Neural progenitor cell (in vitro differentiated cells): Measurements from ENCODE around the gene RNF125.

Source experiments
- EZH2 ChIP-seq: fragments of 200-600 bp; sonication (generic); IDR thresholded peaks from 2 replicates; pipeline ENCODE4 v1.6.1; 2017; ENCODE audit warnings: antibody characterized with exemption, mild to moderate bottlenecking, moderate library complexity
- EZH2phosphoT487 ChIP-seq: fragments of 200-600 bp; sonication (generic); IDR thresholded peaks from 2 replicates; pipeline ENCODE4 v1.6.1; 2017; ENCODE audit warnings: antibody characterized with exemption
- TF ChIP-seq, protein P1 (sequence below): fragments of 200-600 bp; sonication (generic); IDR thresholded peaks from 2 replicates; pipeline ENCODE4 v1.5.1; 2017; ENCODE audit warnings: antibody characterized with exemption, mild to moderate bottlenecking

DNA sequence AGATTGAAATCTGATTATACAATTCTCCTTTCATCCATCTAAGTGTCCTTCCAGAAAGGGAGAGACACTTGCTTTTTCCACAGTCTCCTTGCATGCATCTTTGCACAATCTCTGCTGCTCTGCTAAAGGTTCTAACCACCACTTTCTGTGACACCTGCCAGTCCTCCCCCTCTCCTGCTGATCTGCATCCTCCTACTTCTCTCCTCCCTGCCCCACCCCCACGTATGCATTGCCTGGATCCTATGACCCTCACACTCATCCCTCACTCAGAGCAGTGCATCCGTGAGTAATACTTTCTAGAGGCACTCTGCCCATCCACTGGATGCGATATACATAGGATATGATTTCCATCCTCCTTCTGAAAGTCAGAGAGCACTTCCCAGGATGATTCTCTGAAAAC lies 48.0 kb upstream of the RNF125 start:
- TF ChIP-seq, protein P1, sequence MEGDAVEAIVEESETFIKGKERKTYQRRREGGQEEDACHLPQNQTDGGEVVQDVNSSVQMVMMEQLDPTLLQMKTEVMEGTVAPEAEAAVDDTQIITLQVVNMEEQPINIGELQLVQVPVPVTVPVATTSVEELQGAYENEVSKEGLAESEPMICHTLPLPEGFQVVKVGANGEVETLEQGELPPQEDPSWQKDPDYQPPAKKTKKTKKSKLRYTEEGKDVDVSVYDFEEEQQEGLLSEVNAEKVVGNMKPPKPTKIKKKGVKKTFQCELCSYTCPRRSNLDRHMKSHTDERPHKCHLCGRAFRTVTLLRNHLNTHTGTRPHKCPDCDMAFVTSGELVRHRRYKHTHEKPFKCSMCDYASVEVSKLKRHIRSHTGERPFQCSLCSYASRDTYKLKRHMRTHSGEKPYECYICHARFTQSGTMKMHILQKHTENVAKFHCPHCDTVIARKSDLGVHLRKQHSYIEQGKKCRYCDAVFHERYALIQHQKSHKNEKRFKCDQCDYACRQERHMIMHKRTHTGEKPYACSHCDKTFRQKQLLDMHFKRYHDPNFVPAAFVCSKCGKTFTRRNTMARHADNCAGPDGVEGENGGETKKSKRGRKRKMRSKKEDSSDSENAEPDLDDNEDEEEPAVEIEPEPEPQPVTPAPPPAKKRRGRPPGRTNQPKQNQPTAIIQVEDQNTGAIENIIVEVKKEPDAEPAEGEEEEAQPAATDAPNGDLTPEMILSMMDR = no peak
- no peak for TF ChIP-seq EZH2
- no peak for TF ChIP-seq EZH2phosphoT487
